Keratinocyte (primary cell): ENCODE measurements around the gene DLEC1. TPM values are rescaled to one million over a fixed set of nuclear protein-coding genes. Genes with fewer than 3 reads are reported as not detected.

Source experiments
- DNase-seq: peaks from one replicate; pipeline ENCODE4 v3.0.0-alpha.2; 2011; ENCODE audit warnings: low read depth, missing footprints, low spot score
- FAIRE-seq: peaks from 2 replicates; lab custom pipeline; 2011; peaks lifted over from hg19 to GRCh38; lab: Jason Lieb, UNC
- H2AFZ ChIP-seq: 2 replicates; pipeline ENCODE4 v1.6.0; 2012; ENCODE audit warnings: low read length, control low read depth, inconsistent platforms; ENCODE audit not compliant: control insufficient read depth
- H3K27ac ChIP-seq: 2 replicates; pipeline ENCODE4 v1.5.1; 2011; ENCODE audit warnings: low read length; ENCODE audit not compliant: control insufficient read depth, insufficient read depth
- H3K27me3 ChIP-seq: 3 replicates; pipeline ENCODE4 v1.6.0; 2011; ENCODE audit warnings: low read length; ENCODE audit not compliant: control insufficient read depth, insufficient read depth; ENCODE audit errors: extremely low read depth
- H3K36me3 ChIP-seq, 2 experiments: 2 replicates in 1 of 2; 3 replicates in 1 of 2; pipeline ENCODE4 v1.5.1; 2011; ENCODE audit warnings: low read length in 2 of 2, mild to moderate bottlenecking in 1 of 2; ENCODE audit not compliant: control insufficient read depth in 2 of 2, insufficient read depth in 2 of 2; ENCODE audit errors: extremely low read depth in 1 of 2
- H3K4me1 ChIP-seq: 3 replicates; pipeline ENCODE4 v1.5.1; 2011; ENCODE audit warnings: low read length; ENCODE audit not compliant: control insufficient read depth, insufficient read depth; ENCODE audit errors: extremely low read depth
- H3K4me2 ChIP-seq: 3 replicates; pipeline ENCODE4 v1.6.0; 2011; ENCODE audit warnings: low read depth, low read length; ENCODE audit not compliant: control insufficient read depth, insufficient read depth; ENCODE audit errors: extremely low read depth
- H3K4me3 ChIP-seq, 3 experiments: fragments of 200-600 bp in 1 of 3; sonication (generic) in 1 of 3; 2 replicates in 2 of 3; 3 replicates in 1 of 3; pipeline ENCODE4 v1.5.1; 2011 to 2016; ENCODE audit warnings: low read length in 3 of 3, mild to moderate bottlenecking in 3 of 3, control low read depth in 2 of 3, inconsistent platforms in 1 of 3, low read depth in 1 of 3, mixed read lengths in 1 of 3, mixed run types in 1 of 3, moderate library complexity in 1 of 3; ENCODE audit not compliant: control insufficient read depth in 2 of 3, insufficient read depth in 2 of 3; ENCODE audit errors: extremely low read depth in 1 of 3
- H3K79me2 ChIP-seq: 2 replicates; pipeline ENCODE4 v1.6.0; 2012; ENCODE audit warnings: low read length; ENCODE audit not compliant: control insufficient read depth, insufficient read depth
- H3K9ac ChIP-seq: 3 replicates; pipeline ENCODE4 v1.6.0; 2011; ENCODE audit warnings: low read length; ENCODE audit not compliant: control insufficient read depth, insufficient read depth; ENCODE audit errors: extremely low read depth
- H3K9me1 ChIP-seq: 3 replicates; pipeline ENCODE4 v1.6.0; 2011; ENCODE audit warnings: low read length; ENCODE audit not compliant: control insufficient read depth, insufficient read depth; ENCODE audit errors: extremely low read depth
- H3K9me3 ChIP-seq: 2 replicates; pipeline ENCODE4 v1.5.1; 2012; ENCODE audit warnings: low read depth, low read length; ENCODE audit not compliant: control insufficient read depth
- H4K20me1 ChIP-seq: 3 replicates; pipeline ENCODE4 v1.6.0; 2011; ENCODE audit warnings: low read length; ENCODE audit not compliant: control insufficient read depth, insufficient read depth; ENCODE audit errors: extremely low read depth
- CTCF ChIP-seq, 3 experiments: IDR thresholded peaks in 1 of 3; conservative IDR thresholded peaks in 1 of 3; optimal IDR thresholded peaks in 1 of 3; 2 replicates in 2 of 3; 3 replicates in 1 of 3; pipeline versions ENCODE3 to v1.5.1; 2011; ENCODE audit warnings: low read length in 3 of 3, mild to moderate bottlenecking in 3 of 3, moderate library complexity in 2 of 3, control low read depth in 1 of 3, inconsistent platforms in 1 of 3; ENCODE audit not compliant: insufficient read depth in 2 of 3; ENCODE audit errors: extremely low read depth in 1 of 3
- EZH2 ChIP-seq: IDR thresholded peaks from one replicate; pipeline ENCODE4 v1.6.1; 2012; ENCODE audit warnings: inconsistent platforms, mild to moderate bottlenecking, low read length, moderate library complexity
- dilution Hi-C: fragments of 300-500 bp; cut with MboI; formaldehyde crosslinking; loops from one replicate; pipeline ENCODE4 v1.7.0; 2020; ENCODE audit warnings: low sequenced_read_pairs; ENCODE audit not compliant: extremely low pct_ligation_motif_present
- polyA plus RNA-seq, 5 experiments: library from polyadenylated mRNA; depleted of rRNA in 3 of 5; stranded (reverse) in 3 of 5; stranded (forward) in 1 of 5; unstranded in 1 of 5; fragments of >200 nt; gene quantifications; 1 replicate in 1 of 5; 2 replicates in 3 of 5; 3 replicates in 1 of 5; pipeline versions ENCODE4 v1.2.1 to v1.2.3, GENCODE V29; 2011 to 2012; ENCODE audit warnings: missing spikeins in 2 of 5, low read depth in 1 of 5, low replicate concordance in 1 of 5

Gene DLEC1
- polyA plus RNA-seq, 1 donor (not counting 4 experiments of a cell fraction or from before 2014, with no cell fraction given): not detected

- peak overlapping the region; percentile 89 for H3K27ac ChIP-seq
- H4K20me1 ChIP-seq: no peaks in the 10 kb centered on the region
- TF ChIP-seq CTCF (optimal IDR thresholded peaks at IDR 0.05 in 1 of 3, IDR thresholded peaks at IDR 0.05 in 1 of 3, conservative IDR thresholded peaks at IDR 0.05 in 1 of 3; ENCODE audit: extremely low read depth in 1 of 3, insufficient read depth in 2 of 3, low read length in 3 of 3) (peak; percentile 36 to 49 (median 38)), EZH2 (no peak)
- peaks cover 45% of the 10 kb centered on the region for H3K4me1 ChIP-seq
- H3K79me2 ChIP-seq: no peaks in the 10 kb centered on the region
- no peaks in the 10 kb centered on the region for H3K36me3 ChIP-seq
- no peak overlapping the region for H3K4me3 ChIP-seq
- FAIRE-seq (no peak), DNase-seq (no peak)
- dilution Hi-C loops: no loop called here
- no peaks in the 10 kb centered on the region for H3K9me1 ChIP-seq
- no peaks in the 10 kb centered on the region for H3K27me3 ChIP-seq
- H3K9me3 ChIP-seq: no peaks in the 10 kb centered on the region
- H3K4me2 ChIP-seq: peak overlapping the region; percentile 42
- peak overlapping the region; percentile 3 for H2AFZ ChIP-seq
- H3K9ac ChIP-seq: peak overlapping the region; percentile 41
These were observed 111.9 kb downstream of the DLEC1 start for GRCh38 chr3:38150780-38151528.

- DNase-seq: peak; percentile 95
- Histone ChIP-seq H3K4me3 (no peak overlapping the region), H3K9me3 (no peaks in the 10 kb centered on the region), H3K4me1 (peaks cover 47% of the 10 kb centered on the region), H4K20me1 (no peaks in the 10 kb centered on the region), H3K27ac (peak overlapping the region; percentile 89), H2AFZ (no peak overlapping the region), H3K36me3 (no peaks in the 10 kb centered on the region), H3K4me2 (peak overlapping the region; percentile 42), H3K9ac (peak overlapping the region; percentile 49), H3K79me2 (no peaks in the 10 kb centered on the region), H3K9me1 (no peaks in the 10 kb centered on the region), H3K27me3 (no peaks in the 10 kb centered on the region)
- no peak for TF ChIP-seq EZH2
- no peak for TF ChIP-seq CTCF (optimal IDR thresholded peaks at IDR 0.05 in 1 of 3, IDR thresholded peaks at IDR 0.05 in 1 of 3, conservative IDR thresholded peaks at IDR 0.05 in 1 of 3; ENCODE audit: extremely low read depth in 1 of 3, insufficient read depth in 2 of 3, low read length in 3 of 3)
- dilution Hi-C loops: no loop called here
- FAIRE-seq: peak; percentile 94
These were observed 112.8 kb downstream of the DLEC1 start for GRCh38 chr3:38151667-38152265.
